ENCODE data around the gene DOCK8. TPM values are rescaled to one million over a fixed set of nuclear protein-coding genes. Genes with fewer than 3 reads are reported as not detected.

Gene DOCK8
- total RNA-seq, 1 donor from 2014 or later, result 219 TPM

DNA sequence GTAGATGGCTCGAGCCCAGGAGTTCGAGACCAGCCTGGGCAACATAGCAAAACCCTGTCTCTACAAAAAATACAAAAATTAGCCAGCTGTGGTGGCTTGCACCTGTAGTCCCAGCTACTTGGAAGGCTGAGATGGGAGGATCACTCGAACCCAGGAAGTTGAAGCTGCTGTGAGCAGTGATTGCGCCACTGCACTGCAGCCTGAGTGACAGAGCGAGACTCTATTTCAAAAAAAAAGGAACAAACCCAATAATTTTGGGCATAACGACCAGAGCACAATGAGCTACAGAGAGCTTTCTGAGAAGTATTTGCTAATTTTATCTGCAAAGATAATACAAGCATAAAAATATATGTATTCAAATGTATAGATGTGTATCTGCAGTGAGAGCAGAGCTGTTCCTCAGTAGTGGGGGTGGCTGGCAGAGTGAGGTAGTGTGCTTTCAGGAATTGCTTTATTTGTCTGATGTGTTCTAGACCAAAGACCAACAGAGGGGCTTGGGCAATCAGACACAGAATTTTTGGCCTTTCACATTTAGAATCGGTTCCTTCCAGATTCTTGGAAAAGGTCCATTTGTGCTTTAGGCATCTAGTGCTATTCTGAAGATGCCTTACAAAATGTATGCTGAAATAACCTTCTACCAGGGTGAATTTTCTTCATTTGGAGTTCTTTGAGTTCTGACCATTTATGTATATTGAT, 5.2 kb downstream of the DOCK8 start:
- intact Hi-C loops (cut with micrococcal nuclease), result no loop called here
- ChIA-PET POLR2A (interaction anchor here (1.8 kb wide), 1 partner anchor 53 kb away, joined by 6 read pairs; no protein-coding TSS in a partner anchor), CTCF (no interaction called here)
- ATAC-seq (ENCODE audit: low read depth) (no peak), DNase-seq (no peak)
- no peaks in the 10 kb centered on the region for H3K27me3 Mint-ChIP-seq
- peaks cover 8% of the 10 kb centered on the region for H3K36me3 Mint-ChIP-seq (ENCODE audit: low read depth)
- TF ChIP-seq CTCF (IDR thresholded peaks at IDR 0.05), result no peak
- peaks cover 61% of the 10 kb centered on the region for H3K4me1 Mint-ChIP-seq
- H3K9me3 Mint-ChIP-seq, result no peaks in the 10 kb centered on the region
- peak overlapping the region; percentile 12 for H3K4me3 Mint-ChIP-seq
- H3K27ac Mint-ChIP-seq, result peak overlapping the region; percentile 68

GRCh38 chr9:221989-222776, 7.5 kb downstream of the DOCK8 start:
- ATAC-seq (ENCODE audit: low read depth), result no peak
- H3K36me3 Mint-ChIP-seq (ENCODE audit: low read depth), result peaks cover 6% of the 10 kb centered on the region
- H3K4me3 Mint-ChIP-seq, result peak overlapping the region; percentile 13
- intact Hi-C loops (cut with micrococcal nuclease), result no loop called here
- H3K9me3 Mint-ChIP-seq, result no peaks in the 10 kb centered on the region
- TF ChIP-seq CTCF (IDR thresholded peaks at IDR 0.05), result no peak
- CTCF ChIA-PET, result no interaction called here
- POLR2A ChIA-PET, result interaction anchor here (0.6 to 0.8 kb wide), 3 partner anchors 50 to 65 kb away, joined by 3 read pairs; no protein-coding TSS in a partner anchor
- H3K27ac Mint-ChIP-seq, result peak overlapping the region; percentile 15
- no peak for DNase-seq
- no peaks in the 10 kb centered on the region for H3K27me3 Mint-ChIP-seq
- H3K4me1 Mint-ChIP-seq, result peaks cover 44% of the 10 kb centered on the region

- H3K4me3 Mint-ChIP-seq, result peak overlapping the region; percentile 13
- intact Hi-C loops (cut with micrococcal nuclease), result loop anchor here (1.0 kb wide), 1 partner anchor 8 kb away; no protein-coding TSS in a partner anchor
- CTCF ChIA-PET, result interaction anchor here (1.2 to 3.1 kb wide), 2 partner anchors 8 to 74 kb away, joined by 4 to 18 read pairs; partner anchors contain the start of gene DOCK8
These were observed 8.5 kb downstream of the DOCK8 start for GRCh38 chr9:223152-223551.

DNA sequence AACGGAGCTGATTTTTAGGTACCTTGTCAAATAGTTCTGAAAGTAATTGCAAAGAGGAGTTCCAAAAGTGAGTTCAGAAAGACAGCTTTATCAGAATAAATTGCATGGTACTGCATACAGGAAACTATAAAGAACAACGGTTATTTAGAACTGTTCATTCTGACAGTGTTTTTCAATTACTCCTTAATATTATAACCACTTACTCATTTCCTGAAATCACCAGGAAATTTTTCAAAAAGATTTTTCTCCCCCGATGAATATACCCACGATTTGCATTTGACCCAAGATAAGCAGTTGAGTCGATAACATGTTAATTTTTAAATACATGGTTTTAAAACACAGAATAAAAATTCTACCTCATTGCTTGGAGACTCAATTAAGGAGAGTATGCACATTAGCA, 9.4 kb downstream of the DOCK8 start:
- DNase-seq, result no peak
- no peak for TF ChIP-seq CTCF (IDR thresholded peaks at IDR 0.05)
- Mint-ChIP-seq H3K4me1 (peaks cover 41% of the 10 kb centered on the region), H3K36me3 (ENCODE audit: low read depth) (peaks cover 10% of the 10 kb centered on the region), H3K9me3 (no peaks in the 10 kb centered on the region), H3K27ac (no peak overlapping the region), H3K4me3 (no peak overlapping the region), H3K27me3 (no peaks in the 10 kb centered on the region)
- CTCF ChIA-PET, result interaction anchor here (1.2 to 3.1 kb wide), 2 partner anchors 9 to 74 kb away, joined by 4 to 18 read pairs; partner anchors contain the start of gene DOCK8
- POLR2A ChIA-PET, result interaction anchor here (0.6 to 2.6 kb wide), 5 partner anchors 9 to 73 kb away, joined by 3 to 19 read pairs (median 4); partner anchors contain the start of gene DOCK8
- ATAC-seq (ENCODE audit: low read depth), result no peak
- intact Hi-C loops (cut with micrococcal nuclease), result no loop called here

More at GRCh38 chr9:223152-223551, 8.5 kb downstream of the DOCK8 start:
- DNase-seq (no peak), ATAC-seq (ENCODE audit: low read depth) (no peak)
- peaks cover 12% of the 10 kb centered on the region for H3K36me3 Mint-ChIP-seq (ENCODE audit: low read depth)
- no peaks in the 10 kb centered on the region for H3K9me3 Mint-ChIP-seq
- peaks cover 44% of the 10 kb centered on the region for H3K4me1 Mint-ChIP-seq
- H3K27me3 Mint-ChIP-seq, result no peaks in the 10 kb centered on the region
- no peak for TF ChIP-seq CTCF (IDR thresholded peaks at IDR 0.05)
- peak overlapping the region; percentile 15 for H3K27ac Mint-ChIP-seq
- POLR2A ChIA-PET, result interaction anchor here (0.8 to 2.6 kb wide), 3 partner anchors 8 to 50 kb away, joined by 3 to 19 read pairs (median 3); partner anchors contain the start of gene DOCK8

Data from activated B cell treated with CpG ODN at 0.5 μM for 24 hours (primary cell).